HepG2 (cell line): ENCODE data around the gene PRKN. TPM values are rescaled to one million over a fixed set of nuclear protein-coding genes. Genes with fewer than 3 reads are reported as not detected.

Source experiments
- AGO2 ChIP-seq: fragments of 200-400 bp; formaldehyde crosslinking; optimal IDR thresholded peaks from 2 replicates; pipeline ENCODE3; 2017; ENCODE audit warnings: mild to moderate bottlenecking, low read depth, low read length, moderate library complexity
- ARID3A ChIP-seq: IDR thresholded peaks from 2 replicates; pipeline ENCODE4 v1.6.1; 2012; ENCODE audit warnings: low read depth, low read length, improper control_type of control experiment
- ATF3 ChIP-seq: sonication (generic); formaldehyde crosslinking; IDR thresholded peaks from 2 replicates; pipeline ENCODE4 v1.4.0; 2020; ENCODE audit warnings: missing genetic modification reagents
- KDM3A ChIP-seq: IDR thresholded peaks from 2 replicates; pipeline ENCODE4 v1.6.1; 2018; ENCODE audit warnings: low read depth, missing compliant biosample characterization
- MLXIP ChIP-seq: sonication (generic); formaldehyde crosslinking; IDR thresholded peaks from 2 replicates; pipeline ENCODE4 v1.9.0; 2021; ENCODE audit warnings: missing genetic modification reagents, borderline replicate concordance
- NCOA2 ChIP-seq: sonication (generic); formaldehyde crosslinking; IDR thresholded peaks from 2 replicates; pipeline ENCODE4 v1.8.0; 2022; ENCODE audit warnings: inconsistent platforms
- PITX1 ChIP-seq: sonication (generic); formaldehyde crosslinking; IDR thresholded peaks from 2 replicates; pipeline ENCODE4 v1.5.1; 2020; ENCODE audit warnings: mild to moderate bottlenecking, missing genetic modification reagents
- UBTF ChIP-seq: sonication (generic); formaldehyde crosslinking; IDR thresholded peaks from 2 replicates; pipeline ENCODE4 v1.4.0; 2020; ENCODE audit warnings: mild to moderate bottlenecking, missing genetic modification reagents
- ZFP91 ChIP-seq: sonication (generic); formaldehyde crosslinking; IDR thresholded peaks from 2 replicates; pipeline ENCODE4 v1.9.0; 2022; ENCODE audit warnings: missing genetic modification reagents, mild to moderate bottlenecking, borderline replicate concordance
- ZNF362 ChIP-seq: sonication (generic); formaldehyde crosslinking; IDR thresholded peaks from 2 replicates; pipeline ENCODE4 v1.4.0; 2020; ENCODE audit warnings: missing genetic modification reagents, mild to moderate bottlenecking, borderline replicate concordance
- ZNF619 ChIP-seq: sonication (generic); formaldehyde crosslinking; IDR thresholded peaks from 2 replicates; pipeline ENCODE4 v1.4.0; 2020; ENCODE audit warnings: mild to moderate bottlenecking, missing genetic modification reagents
- ZNF747 ChIP-seq: sonication (generic); formaldehyde crosslinking; IDR thresholded peaks from 2 replicates; pipeline ENCODE4 v1.8.1; 2023; ENCODE audit warnings: missing genetic modification reagents, mild to moderate bottlenecking, borderline replicate concordance
- ZNF800 ChIP-seq: sonication (generic); formaldehyde crosslinking; IDR thresholded peaks from 2 replicates; pipeline ENCODE4 v1.4.0; 2020; ENCODE audit warnings: missing genetic modification reagents
- polyA plus RNA-seq, 8 experiments: library from polyadenylated mRNA; depleted of rRNA in 3 of 8; stranded (reverse) in 7 of 8; unstranded in 1 of 8; fragments of >200 nt; fragmentation: Illumina TruSeq in 4 of 8; extraction: Trizol in 4 of 8; gene quantifications; 2 replicates each; pipeline versions ENCODE4 v1.2.1 to v1.2.3, GENCODE V29; 2011 to 2016; ENCODE audit warnings: low read depth in 4 of 8, missing spikeins in 1 of 8, mixed read lengths in 1 of 8; ENCODE audit not compliant: insufficient read depth in 1 of 8
- total RNA-seq, 5 experiments: library from RNA; depleted of rRNA; stranded (reverse); fragments of >200 nt; fragmentation: Illumina TruSeq; extraction: Trizol; gene quantifications; 2 replicates each; pipeline ENCODE4 v1.2.3, GENCODE V29; 2016; ENCODE audit warnings: low read depth in 1 of 5

Gene PRKN
- total and polyA plus RNA-seq, 2 of the 13 experiments (the other 11 are each of a cell fraction or from before 2014, with no cell fraction given): 0.31 to 0.44 TPM

- 0 out of 2 replicates have a peak, but pooled peaks have one; percentile 12 for TF ChIP-seq ZFP91 (CRISPR knock-in tag)
- peak; percentile 64 for TF ChIP-seq PITX1 (CRISPR knock-in tag)
- peak; percentile 96 for TF ChIP-seq ZNF362 (CRISPR knock-in tag)
- peak; percentile 68; the same call in 1 of the 2 replicates for TF ChIP-seq ARID3A
- TF ChIP-seq KDM3A (CRISPR knock-in tag): peak; percentile 62; the same call in 1 of the 2 replicates
- TF ChIP-seq NCOA2 (CRISPR knock-in tag): peak; percentile 45; the same call in 1 of the 2 replicates
- TF ChIP-seq UBTF (CRISPR knock-in tag): peak; percentile 43; the same call in 1 of the 2 replicates
- TF ChIP-seq ZNF747 (CRISPR knock-in tag): peak; percentile 57; the same call in 1 of the 2 replicates
- peak; percentile 86 for TF ChIP-seq ATF3 (CRISPR knock-in tag)
- TF ChIP-seq AGO2: no peak
- TF ChIP-seq ZNF800 (CRISPR knock-in tag): no peak
- TF ChIP-seq ZNF619 (CRISPR knock-in tag): 0 out of 2 replicates have a peak, but pooled peaks have one; percentile 59
- no peak for TF ChIP-seq MLXIP (CRISPR knock-in tag)
Measured at GRCh38 chr6:162058281-162058875, 669.2 kb downstream of the PRKN start (continued).
